Vagina (tissue), 2 donors: ENCODE results near the gene MON1A.

Experiments
- CTCF ChIP-seq, 3 experiments: fragments of 450-650 bp in 2 of 3; fragments of 200-600 bp in 1 of 3; sonication (generic) in 1 of 3; IDR thresholded peaks; one replicate each; pipeline ENCODE4 v1.5.1; 2017 to 2019; ENCODE audit warnings: antibody characterized with exemption in 3 of 3, mild to moderate bottlenecking in 2 of 3, moderate library complexity in 2 of 3
- POLR2A ChIP-seq, 2 donors: fragments of 450-650 bp; IDR thresholded peaks; one replicate each; pipeline ENCODE4 v1.6.1; 2017; ENCODE audit warnings: antibody characterized with exemption in 2 of 2, mild to moderate bottlenecking in 2 of 2, moderate library complexity in 2 of 2
- POLR2AphosphoS5 ChIP-seq, 2 donors: sonication (generic); formaldehyde crosslinking; IDR thresholded peaks; one replicate each; pipeline ENCODE4 v1.9.0; 2017; ENCODE audit warnings: antibody characterized with exemption in 2 of 2, mild to moderate bottlenecking in 2 of 2, low read depth in 1 of 2; ENCODE audit not compliant: insufficient read depth in 1 of 2

DNA sequence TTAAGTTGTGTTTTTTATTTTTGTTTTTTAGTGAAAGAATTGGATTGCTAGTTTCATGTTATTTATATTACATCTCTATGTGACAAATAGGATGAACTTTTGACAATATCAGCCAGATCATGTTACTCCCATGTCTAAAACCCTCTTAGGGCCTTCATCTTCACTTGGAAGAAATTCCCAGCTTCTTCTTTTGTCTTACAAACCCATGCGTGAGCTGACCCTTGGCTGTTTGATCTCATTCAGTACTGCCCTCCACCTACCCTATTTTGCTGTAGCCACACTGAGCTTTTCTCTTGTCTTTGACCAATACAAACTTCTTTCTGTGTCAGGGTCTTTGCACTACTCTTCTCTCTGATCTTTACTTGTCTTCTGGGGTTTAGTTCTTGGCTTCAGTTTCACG is 47.3 kb upstream of the MON1A start:
- TF ChIP-seq CTCF (IDR thresholded peaks at IDR 0.05): no peak
- no peak for TF ChIP-seq POLR2A (IDR thresholded peaks at IDR 0.05)
- no peak for TF ChIP-seq POLR2AphosphoS5 (IDR thresholded peaks at IDR 0.05; ENCODE audit: insufficient read depth in 1 of 2, low read depth in 1 of 2)
